IMR-90 (cell line): ENCODE data around the gene ADAMTS17.

Experiments used
- CEBPB ChIP-seq: IDR thresholded peaks from 2 replicates; pipeline ENCODE4 v1.6.1; 2012; ENCODE audit warnings: low read depth, low read length, improper control_type of control experiment
- FOS ChIP-seq: fragments of 150-350 bp; IDR thresholded peaks from 2 replicates; pipeline ENCODE4 v1.6.1; 2016; ENCODE audit warnings: low read depth, low read length
- MAFK ChIP-seq: IDR thresholded peaks from 2 replicates; pipeline ENCODE4 v1.6.1; 2012; ENCODE audit warnings: low read depth, low read length, improper control_type of control experiment
- MXI1 ChIP-seq: IDR thresholded peaks from 2 replicates; pipeline ENCODE4 v1.6.1; 2012; ENCODE audit warnings: low read depth, mild to moderate bottlenecking, low read length, moderate library complexity, borderline replicate concordance
- POLR2A ChIP-seq: IDR thresholded peaks from 2 replicates; pipeline ENCODE4 v1.6.1; 2012; ENCODE audit warnings: mild to moderate bottlenecking, low read depth, low read length
- RAD21 ChIP-seq: IDR thresholded peaks from 2 replicates; pipeline ENCODE4 v1.6.1; 2012; ENCODE audit warnings: low read length, improper control_type of control experiment
- TF ChIP-seq, protein P1 (sequence below): conservative IDR thresholded peaks from 2 replicates; pipeline ENCODE4 v1.5.1; 2012; ENCODE audit warnings: mild to moderate bottlenecking, low read depth, low read length, improper control_type of control experiment

GRCh38 chr15:99999282-100000070 is 342.3 kb downstream of the ADAMTS17 start:
- TF ChIP-seq FOS (no peak), MAFK (no peak), RAD21 (no peak), POLR2A (no peak), MXI1 (no peak), CEBPB (no peak)
- TF ChIP-seq, protein P1, sequence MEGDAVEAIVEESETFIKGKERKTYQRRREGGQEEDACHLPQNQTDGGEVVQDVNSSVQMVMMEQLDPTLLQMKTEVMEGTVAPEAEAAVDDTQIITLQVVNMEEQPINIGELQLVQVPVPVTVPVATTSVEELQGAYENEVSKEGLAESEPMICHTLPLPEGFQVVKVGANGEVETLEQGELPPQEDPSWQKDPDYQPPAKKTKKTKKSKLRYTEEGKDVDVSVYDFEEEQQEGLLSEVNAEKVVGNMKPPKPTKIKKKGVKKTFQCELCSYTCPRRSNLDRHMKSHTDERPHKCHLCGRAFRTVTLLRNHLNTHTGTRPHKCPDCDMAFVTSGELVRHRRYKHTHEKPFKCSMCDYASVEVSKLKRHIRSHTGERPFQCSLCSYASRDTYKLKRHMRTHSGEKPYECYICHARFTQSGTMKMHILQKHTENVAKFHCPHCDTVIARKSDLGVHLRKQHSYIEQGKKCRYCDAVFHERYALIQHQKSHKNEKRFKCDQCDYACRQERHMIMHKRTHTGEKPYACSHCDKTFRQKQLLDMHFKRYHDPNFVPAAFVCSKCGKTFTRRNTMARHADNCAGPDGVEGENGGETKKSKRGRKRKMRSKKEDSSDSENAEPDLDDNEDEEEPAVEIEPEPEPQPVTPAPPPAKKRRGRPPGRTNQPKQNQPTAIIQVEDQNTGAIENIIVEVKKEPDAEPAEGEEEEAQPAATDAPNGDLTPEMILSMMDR, result no peak
